PC-9 (cell line): ENCODE results near the gene RNF13. TPM values are rescaled to one million over a fixed set of nuclear protein-coding genes. Genes with fewer than 3 reads are reported as not detected.

Experiments
- BruUV-seq: library from RNA; stranded (reverse); fragments of 400-500 nt; replicated peaks from 2 replicates; lab custom pipeline; 2021; lab: Mats Ljungman, UMichigan
- CTCF ChIA-PET: fragments of 300-600 bp; sonication (Branson Sonifier 250); formaldehyde crosslinking; loops from one replicate; lab custom pipeline; 2022; ENCODE audit warnings: antibody characterized with exemption; lab: Charles Lee
- POLR2A ChIA-PET: fragments of 300-600 bp; sonication (Branson Sonifier 250); formaldehyde crosslinking; loops from one replicate; lab custom pipeline; 2022; ENCODE audit warnings: antibody characterized with exemption; ENCODE audit not compliant: unreplicated experiment; lab: Charles Lee
- DNase-seq, 2 experiments: peaks; one replicate each; pipeline versions ENCODE4 v3.0.0 to v3.0.0-alpha.2; 2015 to 2022; ENCODE audit warnings: mixed read lengths in 1 of 2
- H2AFZ ChIP-seq: fragments of 200-600 bp; sonication (generic); 2 replicates; pipeline ENCODE4 v1.8.1; 2017; ENCODE audit warnings: antibody characterized with exemption
- H3F3A ChIP-seq: fragments of 200-600 bp; sonication (generic); 2 replicates; pipeline ENCODE4 v1.8.1; 2017; ENCODE audit warnings: antibody characterized with exemption, mild to moderate bottlenecking, low read depth; ENCODE audit not compliant: insufficient read depth
- H3K27ac ChIP-seq: fragments of 200-600 bp; sonication (generic); 2 replicates; pipeline ENCODE4 v1.6.1; 2016; ENCODE audit warnings: mixed run types
- H3K27me3 ChIP-seq: fragments of 200-600 bp; sonication (generic); 2 replicates; pipeline ENCODE4 v1.6.1; 2016; ENCODE audit warnings: low read depth, mixed run types; ENCODE audit not compliant: insufficient read depth
- H3K36me3 ChIP-seq: fragments of 200-600 bp; sonication (generic); 2 replicates; pipeline ENCODE4 v1.6.1; 2016; ENCODE audit warnings: low read depth, mixed run types
- H3K4me1 ChIP-seq: fragments of 200-600 bp; sonication (generic); replicated peaks from 2 replicates; pipeline ENCODE4 v1.6.1; 2016; ENCODE audit warnings: mixed run types; ENCODE audit not compliant: insufficient read depth
- H3K4me2 ChIP-seq: fragments of 200-600 bp; sonication (generic); 2 replicates; pipeline ENCODE4 v1.6.1; 2017; ENCODE audit warnings: mixed run types
- H3K4me3 ChIP-seq: fragments of 200-600 bp; sonication (generic); 2 replicates; pipeline ENCODE4 v1.6.1; 2016; ENCODE audit warnings: mixed run types
- H3K79me2 ChIP-seq: fragments of 200-600 bp; sonication (generic); 2 replicates; pipeline ENCODE4 v1.6.1; 2017; ENCODE audit warnings: low read depth, mixed run types
- H3K9me2 ChIP-seq: fragments of 200-600 bp; sonication (generic); 2 replicates; pipeline ENCODE4 v1.8.1; 2017; ENCODE audit warnings: mild to moderate bottlenecking; ENCODE audit not compliant: insufficient read depth
- H3K9me3 ChIP-seq: fragments of 200-600 bp; sonication (generic); 2 replicates; pipeline ENCODE4 v1.8.1; 2016; ENCODE audit warnings: low read depth; ENCODE audit not compliant: insufficient read depth
- H4K20me1 ChIP-seq: fragments of 200-600 bp; sonication (generic); 2 replicates; pipeline ENCODE4 v1.8.1; 2017; ENCODE audit not compliant: insufficient read depth
- CTCF ChIP-seq: fragments of 200-600 bp; sonication (generic); conservative IDR thresholded peaks from 2 replicates; pipeline ENCODE4 v1.6.1; 2017; ENCODE audit warnings: mixed run types, antibody characterized with exemption, mild to moderate bottlenecking, moderate library complexity
- EZH2 ChIP-seq: fragments of 200-600 bp; sonication (generic); IDR thresholded peaks from 2 replicates; pipeline ENCODE4 v1.8.0; 2017; ENCODE audit warnings: antibody characterized with exemption, low read depth
- intact Hi-C: fragments of 100-400 bp; cut with micrococcal nuclease; formaldehyde crosslinking; loops from one replicate; pipeline ENCODE4 v1.10.0; 2022; ENCODE audit not compliant: unreplicated experiment
- total RNA-seq: library from RNA; stranded (reverse); gene quantifications from 2 replicates; pipeline ENCODE4 v1.2.3, GENCODE V29; 2021

RNF13 gene
- total RNA-seq, 1 experiment from 2014 or later: 65.0 TPM

DNA sequence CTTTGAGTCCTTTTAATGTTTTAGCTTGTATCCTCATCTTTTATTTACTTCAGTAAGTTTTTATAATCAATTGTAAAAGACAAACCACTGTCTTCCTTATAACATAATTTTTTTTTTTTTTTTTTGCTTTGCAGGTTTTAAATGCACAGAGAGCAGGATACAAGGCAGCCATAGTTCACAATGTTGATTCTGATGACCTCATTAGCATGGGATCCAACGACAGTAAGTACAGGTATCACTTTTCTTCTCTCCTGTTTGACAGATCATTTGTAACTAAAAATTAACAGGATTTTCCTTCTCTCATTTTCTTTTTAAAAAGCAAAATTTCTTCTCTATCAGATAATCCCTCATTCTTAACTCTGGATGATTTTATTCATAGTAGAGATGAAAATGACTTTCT, 82.3 kb downstream of the RNF13 start:
- TF ChIP-seq CTCF (no peak), EZH2 (no peak)
- H2AFZ ChIP-seq: no peak overlapping the region
- no peaks in the 10 kb centered on the region for H4K20me1 ChIP-seq
- H3K27me3 ChIP-seq: no peaks in the 10 kb centered on the region
- H3F3A ChIP-seq: 0 out of 2 replicates have a peak, but pooled peaks cover 9% of the 10 kb centered on the region
- H3K27ac ChIP-seq: no peak overlapping the region
- CTCF ChIA-PET: interaction anchor here (0.6 kb wide), 1 partner anchor 401 kb away, joined by 5 read pairs; no protein-coding TSS in a partner anchor
- H3K9me2 ChIP-seq: no peaks in the 10 kb centered on the region
- no peaks in the 10 kb centered on the region for H3K9me3 ChIP-seq
- H3K4me1 ChIP-seq: no peaks in the 10 kb centered on the region
- no peak overlapping the region for H3K4me2 ChIP-seq
- no peak overlapping the region for H3K4me3 ChIP-seq
- no peak for DNase-seq
- peaks cover 12% of the 10 kb centered on the region; the same call in 1 of the 2 replicates for H3K36me3 ChIP-seq
- intact Hi-C loops: no loop called here
- BruUV-seq: no TSS peak
- 0 out of 2 replicates have a peak, but pooled peaks cover 5% of the 10 kb centered on the region for H3K79me2 ChIP-seq
- POLR2A ChIA-PET: no interaction called here

- intact Hi-C loops: no loop called here
- CTCF ChIA-PET: no interaction called here
- no peak overlapping the region for H3K4me3 ChIP-seq
- H3K4me1 ChIP-seq: no peaks in the 10 kb centered on the region
- H3K36me3 ChIP-seq: peaks cover 12% of the 10 kb centered on the region; the same call in 1 of the 2 replicates
- H3K9me2 ChIP-seq: no peaks in the 10 kb centered on the region
- H3K27me3 ChIP-seq: no peaks in the 10 kb centered on the region
- no peak overlapping the region for H3K27ac ChIP-seq
- BruUV-seq: no TSS peak
- DNase-seq: no peak
- no peak overlapping the region for H3K4me2 ChIP-seq
- peaks cover under 1% of the 10 kb centered on the region; the same call in 1 of the 2 replicates for H4K20me1 ChIP-seq
- no peak overlapping the region for H2AFZ ChIP-seq
- 0 out of 2 replicates have a peak, but pooled peaks cover 9% of the 10 kb centered on the region for H3F3A ChIP-seq
- no peak for TF ChIP-seq CTCF
- TF ChIP-seq EZH2: no peak
- H3K79me2 ChIP-seq: 0 out of 2 replicates have a peak, but pooled peaks cover 5% of the 10 kb centered on the region
- POLR2A ChIA-PET: no interaction called here
- H3K9me3 ChIP-seq: no peaks in the 10 kb centered on the region
These were observed 82.8 kb downstream of the RNF13 start for GRCh38 chr3:149895769-149896168.

DNA sequence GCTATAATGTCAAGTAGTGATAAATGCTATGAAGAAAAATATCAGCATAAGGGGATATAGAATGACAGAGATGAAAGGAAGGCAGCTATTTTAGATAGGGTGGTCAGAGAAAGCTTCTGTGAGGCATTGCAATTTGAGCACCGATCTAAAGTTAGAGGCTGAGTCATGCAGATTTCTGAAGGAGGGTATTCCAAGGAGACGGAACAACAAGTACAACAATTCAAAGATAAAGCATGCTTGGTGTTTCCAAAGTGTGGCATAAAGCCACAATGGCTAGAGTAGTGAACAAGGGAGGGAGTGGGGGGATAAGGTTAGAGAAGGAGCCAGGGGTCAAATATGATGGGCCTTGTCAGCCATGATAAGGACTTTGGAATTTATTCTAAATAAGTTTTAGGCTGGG, 85.8 kb downstream of the RNF13 start:
- Histone ChIP-seq H3K27me3 (no peaks in the 10 kb centered on the region), H4K20me1 (peaks cover 3% of the 10 kb centered on the region; the same call in 1 of the 2 replicates), H3K79me2 (no peaks in the 10 kb centered on the region), H3K27ac (no peak overlapping the region), H3K4me3 (no peak overlapping the region), H3K4me2 (no peak overlapping the region), H3K36me3 (peaks cover 12% of the 10 kb centered on the region; the same call in 1 of the 2 replicates), H3K9me3 (no peaks in the 10 kb centered on the region), H3K9me2 (no peaks in the 10 kb centered on the region), H2AFZ (no peak overlapping the region), H3K4me1 (no peaks in the 10 kb centered on the region), H3F3A (0 out of 2 replicates have a peak, but pooled peaks cover 6% of the 10 kb centered on the region)
- ChIA-PET CTCF (interaction anchor here (0.5 kb wide), 1 partner anchor 127 kb away, joined by 4 read pairs; no protein-coding TSS in a partner anchor), POLR2A (no interaction called here)
- intact Hi-C loops: no loop called here
- TF ChIP-seq EZH2 (no peak), CTCF (no peak)
- BruUV-seq: no TSS peak
- no peak for DNase-seq
